ENCODE results near the gene TH. TPM values are rescaled to one million over a fixed set of nuclear protein-coding genes. Genes with fewer than 3 reads are reported as not detected.

TH gene
- not detected in 2 replicates for total RNA-seq

GRCh38 chr11:2171591-2172003, at the start of gene TH:
TH (minus strand) TSS chr11:2171815; CDS start chr11:2171786, 29 bp downstream.
- intact Hi-C loops (cut with micrococcal nuclease) = no loop called here

- intact Hi-C loops (cut with micrococcal nuclease) = no loop called here
Measured at GRCh38 chr11:2221024-2221423, 49.4 kb upstream of the TH start.

GRCh38 chr11:2220173-2220771, 48.7 kb upstream of the TH start:
- intact Hi-C loops (cut with micrococcal nuclease) = no loop called here

GRCh38 chr11:2219318-2220017, 47.9 kb upstream of the TH start:
- intact Hi-C loops (cut with micrococcal nuclease) = no loop called here

- intact Hi-C loops (cut with micrococcal nuclease) = no loop called here
Measured at GRCh38 chr11:2218031-2218633, 46.5 kb upstream of the TH start.

- intact Hi-C loops (cut with micrococcal nuclease) = no loop called here
Measured at GRCh38 chr11:2217211-2218030, 45.8 kb upstream of the TH start.

GRCh38 chr11:2216400-2217064, 44.9 kb upstream of the TH start:
- intact Hi-C loops (cut with micrococcal nuclease) = no loop called here

GRCh38 chr11:2215561-2216399, 44.2 kb upstream of the TH start:
- intact Hi-C loops (cut with micrococcal nuclease) = no loop called here

GRCh38 chr11:2215230-2215560, 43.6 kb upstream of the TH start:
- intact Hi-C loops (cut with micrococcal nuclease) = no loop called here

GRCh38 chr11:2214527-2215229, 43.1 kb upstream of the TH start:
- intact Hi-C loops (cut with micrococcal nuclease) = no loop called here

GRCh38 chr11:2213890-2214526, 42.4 kb upstream of the TH start:
- intact Hi-C loops (cut with micrococcal nuclease) = no loop called here

- intact Hi-C loops (cut with micrococcal nuclease) = no loop called here
Measured at GRCh38 chr11:2213384-2213842, 41.8 kb upstream of the TH start.

- intact Hi-C loops (cut with micrococcal nuclease) = no loop called here
Measured at GRCh38 chr11:2212411-2213251, 41.0 kb upstream of the TH start.

- intact Hi-C loops (cut with micrococcal nuclease) = no loop called here
Measured at GRCh38 chr11:2211113-2211971, 39.7 kb upstream of the TH start.

- intact Hi-C loops (cut with micrococcal nuclease) = no loop called here
Measured at GRCh38 chr11:2210366-2211112, 38.9 kb upstream of the TH start.

GRCh38 chr11:2209900-2210321, 38.3 kb upstream of the TH start:
- intact Hi-C loops (cut with micrococcal nuclease) = no loop called here

- intact Hi-C loops (cut with micrococcal nuclease) = no loop called here
Measured at GRCh38 chr11:2209370-2209801, 37.8 kb upstream of the TH start.
